ENCODE measurements around the gene TMEM273. TPM values are rescaled to one million over a fixed set of nuclear protein-coding genes. Genes with fewer than 3 reads are reported as not detected.
A peak's percentile ranks its signal among the peaks of the same experiment; 100 is the strongest.

The TMEM273 gene
- total RNA-seq, 1 donor: not detected

GRCh38 chr10:49165821-49166483 lies 22.2 kb downstream of the TMEM273 start:
- Histone ChIP-seq H2AFZ (ENCODE audit: low read length) (no peak overlapping the region), H3K9me3 (ENCODE audit: low read depth, low read length) (no peaks in the 10 kb centered on the region), H3K4me3 (ENCODE audit: insufficient read depth, low read length) (no peak overlapping the region), H3K4me2 (ENCODE audit: insufficient read depth, low read length) (no peak overlapping the region), H3K27me3 (ENCODE audit: insufficient read depth, low read length) (no peaks in the 10 kb centered on the region), H3K36me3 (ENCODE audit: insufficient read depth, low read length) (no peaks in the 10 kb centered on the region), H4K20me1 (ENCODE audit: insufficient read depth, low read length) (no peaks in the 10 kb centered on the region), H3K4me1 (ENCODE audit: insufficient read depth, low read length) (peaks cover 18% of the 10 kb centered on the region), H3K27ac (ENCODE audit: low read depth, low read length) (no peak overlapping the region), H3K79me2 (ENCODE audit: insufficient read depth, low read length) (no peaks in the 10 kb centered on the region)
- DNase-seq (ENCODE audit: insufficient read length, low spot score, missing footprints): peak; percentile 72
- TF ChIP-seq CTCF (IDR thresholded peaks at IDR 0.05; ENCODE audit: extremely low read depth, low read depth, low read length): no peak

- Histone ChIP-seq H3K27ac (ENCODE audit: low read depth, low read length) (no peak overlapping the region), H3K4me3 (ENCODE audit: insufficient read depth, low read length) (no peak overlapping the region), H3K4me1 (ENCODE audit: insufficient read depth, low read length) (peaks cover 18% of the 10 kb centered on the region), H3K9me3 (ENCODE audit: low read depth, low read length) (no peaks in the 10 kb centered on the region), H3K4me2 (ENCODE audit: insufficient read depth, low read length) (no peak overlapping the region), H2AFZ (ENCODE audit: low read length) (no peak overlapping the region), H3K79me2 (ENCODE audit: insufficient read depth, low read length) (no peaks in the 10 kb centered on the region), H3K36me3 (ENCODE audit: insufficient read depth, low read length) (no peaks in the 10 kb centered on the region), H3K27me3 (ENCODE audit: insufficient read depth, low read length) (no peaks in the 10 kb centered on the region), H4K20me1 (ENCODE audit: insufficient read depth, low read length) (no peaks in the 10 kb centered on the region)
- TF ChIP-seq CTCF (IDR thresholded peaks at IDR 0.05; ENCODE audit: extremely low read depth, low read depth, low read length): no peak
- DNase-seq (ENCODE audit: insufficient read length, low spot score, missing footprints): no peak
These were observed 22.9 kb downstream of the TMEM273 start for GRCh38 chr10:49165259-49165658.

GRCh38 chr10:49164559-49165188 lies 23.5 kb downstream of the TMEM273 start:
- DNase-seq (ENCODE audit: insufficient read length, low spot score, missing footprints): peak; percentile 84
- no peaks in the 10 kb centered on the region for H3K36me3 ChIP-seq (ENCODE audit: insufficient read depth, low read length)
- H3K4me2 ChIP-seq (ENCODE audit: insufficient read depth, low read length): no peak overlapping the region
- no peaks in the 10 kb centered on the region for H4K20me1 ChIP-seq (ENCODE audit: insufficient read depth, low read length)
- no peaks in the 10 kb centered on the region for H3K79me2 ChIP-seq (ENCODE audit: insufficient read depth, low read length)
- H3K4me1 ChIP-seq (ENCODE audit: insufficient read depth, low read length): peaks cover 18% of the 10 kb centered on the region
- no peak overlapping the region for H2AFZ ChIP-seq (ENCODE audit: low read length)
- no peak overlapping the region for H3K27ac ChIP-seq (ENCODE audit: low read depth, low read length)
- H3K27me3 ChIP-seq (ENCODE audit: insufficient read depth, low read length): no peaks in the 10 kb centered on the region
- no peaks in the 10 kb centered on the region for H3K9me3 ChIP-seq (ENCODE audit: low read depth, low read length)
- no peak overlapping the region for H3K4me3 ChIP-seq (ENCODE audit: insufficient read depth, low read length)
- TF ChIP-seq CTCF (IDR thresholded peaks at IDR 0.05; ENCODE audit: extremely low read depth, low read depth, low read length): peak; percentile 74

GRCh38 chr10:49163741-49164140 lies 24.4 kb downstream of the TMEM273 start:
- Histone ChIP-seq H2AFZ (ENCODE audit: low read length) (peak overlapping the region; percentile 52), H4K20me1 (ENCODE audit: insufficient read depth, low read length) (no peaks in the 10 kb centered on the region), H3K27me3 (ENCODE audit: insufficient read depth, low read length) (no peaks in the 10 kb centered on the region), H3K4me2 (ENCODE audit: insufficient read depth, low read length) (no peak overlapping the region), H3K4me1 (ENCODE audit: insufficient read depth, low read length) (peaks cover 18% of the 10 kb centered on the region), H3K27ac (ENCODE audit: low read depth, low read length) (peak overlapping the region; percentile 58), H3K9me3 (ENCODE audit: low read depth, low read length) (no peaks in the 10 kb centered on the region), H3K4me3 (ENCODE audit: insufficient read depth, low read length) (no peak overlapping the region), H3K36me3 (ENCODE audit: insufficient read depth, low read length) (no peaks in the 10 kb centered on the region), H3K79me2 (ENCODE audit: insufficient read depth, low read length) (no peaks in the 10 kb centered on the region)
- no peak for TF ChIP-seq CTCF (IDR thresholded peaks at IDR 0.05; ENCODE audit: extremely low read depth, low read depth, low read length)
- DNase-seq (ENCODE audit: insufficient read length, low spot score, missing footprints): peak; percentile 92
